Measurements from ENCODE around the gene CTNNBL1. TPM values are rescaled to one million over a fixed set of nuclear protein-coding genes. Genes with fewer than 3 reads are reported as not detected.

CTNNBL1 gene
- total and polyA plus RNA-seq, 2 experiments from 2014 or later: 36.3 to 68.7 TPM

DNA sequence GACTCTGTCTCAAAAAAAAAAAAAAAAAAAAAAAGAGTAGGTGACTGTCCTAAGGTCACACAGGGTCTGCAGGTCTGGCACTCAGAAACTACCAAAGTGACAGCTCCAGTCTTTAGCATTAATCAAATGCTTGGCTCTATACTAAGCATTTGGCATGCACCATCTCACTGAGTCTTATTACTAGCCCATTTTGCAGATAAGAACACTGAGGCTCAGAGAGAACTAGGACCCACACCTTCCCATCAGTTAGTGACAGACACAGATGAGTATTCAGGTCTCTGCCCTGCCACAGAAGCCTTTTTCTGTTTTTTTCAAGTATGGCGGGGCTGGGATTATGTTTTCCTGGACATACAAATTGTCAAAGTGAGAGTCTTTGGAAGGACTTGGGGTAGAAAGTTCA is 186.0 kb downstream of the CTNNBL1 start:
- H3K27me3 Mint-ChIP-seq (ENCODE audit: insufficient read depth, low read depth, poor library complexity): peaks cover 13% of the 10 kb centered on the region
- Histone ChIP-seq H3K36me3 (ENCODE audit: insufficient read depth) (no peaks in the 10 kb centered on the region), H3K9me2 (ENCODE audit: insufficient read depth) (no peaks in the 10 kb centered on the region), H3K27ac (ENCODE audit: low read depth) (no peak overlapping the region), H3K4me2 (no peak overlapping the region), H2AFZ (no peak overlapping the region), H3K4me3 (no peak overlapping the region), H3K27me3 (ENCODE audit: insufficient read depth) (no peaks in the 10 kb centered on the region), H3F3A (replicated peaks; ENCODE audit: low read depth) (no peaks in the 10 kb centered on the region), H4K20me1 (replicated peaks; ENCODE audit: insufficient read depth) (no peaks in the 10 kb centered on the region; the same call in 1 of the 2 replicates), H3K4me1 (ENCODE audit: insufficient read depth) (no peaks in the 10 kb centered on the region), H3K79me2 (replicated peaks; ENCODE audit: insufficient read depth) (no peaks in the 10 kb centered on the region)
- DNase-seq (ENCODE audit: low spot score) (no peak), ATAC-seq (no peak)
- TF ChIP-seq NANOG (IDR thresholded peaks at IDR 0.05; ENCODE audit: borderline replicate concordance) (no peak), ZNF331 (CRISPR knock-in tag; IDR thresholded peaks at IDR 0.05; ENCODE audit: low read depth) (no peak), EZH2phosphoT487 (IDR thresholded peaks at IDR 0.05; ENCODE audit: unreplicated experiment) (no peak), ZNF114 (CRISPR knock-in tag; IDR thresholded peaks at IDR 0.05) (no peak), POLR2AphosphoS5 (IDR thresholded peaks at IDR 0.05; ENCODE audit: low read depth) (no peak), CREB1 (CRISPR knock-in tag; IDR thresholded peaks at IDR 0.05; ENCODE audit: low read depth) (no peak), STAT1 (IDR thresholded peaks at IDR 0.05; ENCODE audit: unreplicated experiment) (no peak), EZH2 (IDR thresholded peaks at IDR 0.05; ENCODE audit: low read depth, unreplicated experiment) (no peak), JUNB (IDR thresholded peaks at IDR 0.05; ENCODE audit: unreplicated experiment) (no peak)
- TF ChIP-seq, protein P1, sequence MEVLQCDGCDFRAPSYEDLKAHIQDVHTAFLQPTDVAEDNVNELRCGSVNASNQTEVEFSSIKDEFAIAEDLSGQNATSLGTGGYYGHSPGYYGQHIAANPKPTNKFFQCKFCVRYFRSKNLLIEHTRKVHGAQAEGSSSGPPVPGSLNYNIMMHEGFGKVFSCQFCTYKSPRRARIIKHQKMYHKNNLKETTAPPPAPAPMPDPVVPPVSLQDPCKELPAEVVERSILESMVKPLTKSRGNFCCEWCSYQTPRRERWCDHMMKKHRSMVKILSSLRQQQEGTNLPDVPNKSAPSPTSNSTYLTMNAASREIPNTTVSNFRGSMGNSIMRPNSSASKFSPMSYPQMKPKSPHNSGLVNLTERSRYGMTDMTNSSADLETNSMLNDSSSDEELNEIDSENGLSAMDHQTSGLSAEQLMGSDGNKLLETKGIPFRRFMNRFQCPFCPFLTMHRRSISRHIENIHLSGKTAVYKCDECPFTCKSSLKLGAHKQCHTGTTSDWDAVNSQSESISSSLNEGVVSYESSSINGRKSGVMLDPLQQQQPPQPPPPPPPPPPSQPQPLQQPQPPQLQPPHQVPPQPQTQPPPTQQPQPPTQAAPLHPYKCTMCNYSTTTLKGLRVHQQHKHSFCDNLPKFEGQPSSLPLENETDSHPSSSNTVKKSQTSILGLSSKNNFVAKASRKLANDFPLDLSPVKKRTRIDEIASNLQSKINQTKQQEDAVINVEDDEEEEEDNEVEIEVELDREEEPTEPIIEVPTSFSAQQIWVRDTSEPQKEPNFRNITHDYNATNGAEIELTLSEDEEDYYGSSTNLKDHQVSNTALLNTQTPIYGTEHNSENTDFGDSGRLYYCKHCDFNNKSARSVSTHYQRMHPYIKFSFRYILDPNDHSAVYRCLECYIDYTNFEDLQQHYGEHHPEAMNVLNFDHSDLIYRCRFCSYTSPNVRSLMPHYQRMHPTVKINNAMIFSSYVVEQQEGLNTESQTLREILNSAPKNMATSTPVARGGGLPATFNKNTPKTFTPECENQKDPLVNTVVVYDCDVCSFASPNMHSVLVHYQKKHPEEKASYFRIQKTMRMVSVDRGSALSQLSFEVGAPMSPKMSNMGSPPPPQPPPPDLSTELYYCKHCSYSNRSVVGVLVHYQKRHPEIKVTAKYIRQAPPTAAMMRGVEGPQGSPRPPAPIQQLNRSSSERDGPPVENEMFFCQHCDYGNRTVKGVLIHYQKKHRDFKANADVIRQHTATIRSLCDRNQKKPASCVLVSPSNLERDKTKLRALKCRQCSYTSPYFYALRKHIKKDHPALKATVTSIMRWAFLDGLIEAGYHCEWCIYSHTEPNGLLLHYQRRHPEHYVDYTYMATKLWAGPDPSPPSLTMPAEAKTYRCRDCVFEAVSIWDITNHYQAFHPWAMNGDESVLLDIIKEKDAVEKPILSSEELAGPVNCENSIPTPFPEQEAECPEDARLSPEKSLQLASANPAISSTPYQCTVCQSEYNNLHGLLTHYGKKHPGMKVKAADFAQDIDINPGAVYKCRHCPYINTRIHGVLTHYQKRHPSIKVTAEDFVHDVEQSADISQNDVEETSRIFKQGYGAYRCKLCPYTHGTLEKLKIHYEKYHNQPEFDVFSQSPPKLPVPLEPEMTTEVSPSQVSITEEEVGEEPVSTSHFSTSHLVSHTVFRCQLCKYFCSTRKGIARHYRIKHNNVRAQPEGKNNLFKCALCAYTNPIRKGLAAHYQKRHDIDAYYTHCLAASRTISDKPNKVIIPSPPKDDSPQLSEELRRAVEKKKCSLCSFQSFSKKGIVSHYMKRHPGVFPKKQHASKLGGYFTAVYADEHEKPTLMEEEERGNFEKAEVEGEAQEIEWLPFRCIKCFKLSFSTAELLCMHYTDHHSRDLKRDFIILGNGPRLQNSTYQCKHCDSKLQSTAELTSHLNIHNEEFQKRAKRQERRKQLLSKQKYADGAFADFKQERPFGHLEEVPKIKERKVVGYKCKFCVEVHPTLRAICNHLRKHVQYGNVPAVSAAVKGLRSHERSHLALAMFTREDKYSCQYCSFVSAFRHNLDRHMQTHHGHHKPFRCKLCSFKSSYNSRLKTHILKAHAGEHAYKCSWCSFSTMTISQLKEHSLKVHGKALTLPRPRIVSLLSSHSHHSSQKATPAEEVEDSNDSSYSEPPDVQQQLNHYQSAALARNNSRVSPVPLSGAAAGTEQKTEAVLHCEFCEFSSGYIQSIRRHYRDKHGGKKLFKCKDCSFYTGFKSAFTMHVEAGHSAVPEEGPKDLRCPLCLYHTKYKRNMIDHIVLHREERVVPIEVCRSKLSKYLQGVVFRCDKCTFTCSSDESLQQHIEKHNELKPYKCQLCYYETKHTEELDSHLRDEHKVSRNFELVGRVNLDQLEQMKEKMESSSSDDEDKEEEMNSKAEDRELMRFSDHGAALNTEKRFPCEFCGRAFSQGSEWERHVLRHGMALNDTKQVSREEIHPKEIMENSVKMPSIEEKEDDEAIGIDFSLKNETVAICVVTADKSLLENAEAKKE (CRISPR knock-in tag; IDR thresholded peaks at IDR 0.05): no peak
- TF ChIP-seq, protein P2, sequence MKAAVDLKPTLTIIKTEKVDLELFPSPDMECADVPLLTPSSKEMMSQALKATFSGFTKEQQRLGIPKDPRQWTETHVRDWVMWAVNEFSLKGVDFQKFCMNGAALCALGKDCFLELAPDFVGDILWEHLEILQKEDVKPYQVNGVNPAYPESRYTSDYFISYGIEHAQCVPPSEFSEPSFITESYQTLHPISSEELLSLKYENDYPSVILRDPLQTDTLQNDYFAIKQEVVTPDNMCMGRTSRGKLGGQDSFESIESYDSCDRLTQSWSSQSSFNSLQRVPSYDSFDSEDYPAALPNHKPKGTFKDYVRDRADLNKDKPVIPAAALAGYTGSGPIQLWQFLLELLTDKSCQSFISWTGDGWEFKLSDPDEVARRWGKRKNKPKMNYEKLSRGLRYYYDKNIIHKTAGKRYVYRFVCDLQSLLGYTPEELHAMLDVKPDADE (IDR thresholded peaks at IDR 0.05): no peak
- TF ChIP-seq, protein P3, sequence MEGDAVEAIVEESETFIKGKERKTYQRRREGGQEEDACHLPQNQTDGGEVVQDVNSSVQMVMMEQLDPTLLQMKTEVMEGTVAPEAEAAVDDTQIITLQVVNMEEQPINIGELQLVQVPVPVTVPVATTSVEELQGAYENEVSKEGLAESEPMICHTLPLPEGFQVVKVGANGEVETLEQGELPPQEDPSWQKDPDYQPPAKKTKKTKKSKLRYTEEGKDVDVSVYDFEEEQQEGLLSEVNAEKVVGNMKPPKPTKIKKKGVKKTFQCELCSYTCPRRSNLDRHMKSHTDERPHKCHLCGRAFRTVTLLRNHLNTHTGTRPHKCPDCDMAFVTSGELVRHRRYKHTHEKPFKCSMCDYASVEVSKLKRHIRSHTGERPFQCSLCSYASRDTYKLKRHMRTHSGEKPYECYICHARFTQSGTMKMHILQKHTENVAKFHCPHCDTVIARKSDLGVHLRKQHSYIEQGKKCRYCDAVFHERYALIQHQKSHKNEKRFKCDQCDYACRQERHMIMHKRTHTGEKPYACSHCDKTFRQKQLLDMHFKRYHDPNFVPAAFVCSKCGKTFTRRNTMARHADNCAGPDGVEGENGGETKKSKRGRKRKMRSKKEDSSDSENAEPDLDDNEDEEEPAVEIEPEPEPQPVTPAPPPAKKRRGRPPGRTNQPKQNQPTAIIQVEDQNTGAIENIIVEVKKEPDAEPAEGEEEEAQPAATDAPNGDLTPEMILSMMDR (conservative IDR thresholded peaks at IDR 0.05; ENCODE audit: low read depth in 2 of 2): no peak
- TF ChIP-seq, protein P4, sequence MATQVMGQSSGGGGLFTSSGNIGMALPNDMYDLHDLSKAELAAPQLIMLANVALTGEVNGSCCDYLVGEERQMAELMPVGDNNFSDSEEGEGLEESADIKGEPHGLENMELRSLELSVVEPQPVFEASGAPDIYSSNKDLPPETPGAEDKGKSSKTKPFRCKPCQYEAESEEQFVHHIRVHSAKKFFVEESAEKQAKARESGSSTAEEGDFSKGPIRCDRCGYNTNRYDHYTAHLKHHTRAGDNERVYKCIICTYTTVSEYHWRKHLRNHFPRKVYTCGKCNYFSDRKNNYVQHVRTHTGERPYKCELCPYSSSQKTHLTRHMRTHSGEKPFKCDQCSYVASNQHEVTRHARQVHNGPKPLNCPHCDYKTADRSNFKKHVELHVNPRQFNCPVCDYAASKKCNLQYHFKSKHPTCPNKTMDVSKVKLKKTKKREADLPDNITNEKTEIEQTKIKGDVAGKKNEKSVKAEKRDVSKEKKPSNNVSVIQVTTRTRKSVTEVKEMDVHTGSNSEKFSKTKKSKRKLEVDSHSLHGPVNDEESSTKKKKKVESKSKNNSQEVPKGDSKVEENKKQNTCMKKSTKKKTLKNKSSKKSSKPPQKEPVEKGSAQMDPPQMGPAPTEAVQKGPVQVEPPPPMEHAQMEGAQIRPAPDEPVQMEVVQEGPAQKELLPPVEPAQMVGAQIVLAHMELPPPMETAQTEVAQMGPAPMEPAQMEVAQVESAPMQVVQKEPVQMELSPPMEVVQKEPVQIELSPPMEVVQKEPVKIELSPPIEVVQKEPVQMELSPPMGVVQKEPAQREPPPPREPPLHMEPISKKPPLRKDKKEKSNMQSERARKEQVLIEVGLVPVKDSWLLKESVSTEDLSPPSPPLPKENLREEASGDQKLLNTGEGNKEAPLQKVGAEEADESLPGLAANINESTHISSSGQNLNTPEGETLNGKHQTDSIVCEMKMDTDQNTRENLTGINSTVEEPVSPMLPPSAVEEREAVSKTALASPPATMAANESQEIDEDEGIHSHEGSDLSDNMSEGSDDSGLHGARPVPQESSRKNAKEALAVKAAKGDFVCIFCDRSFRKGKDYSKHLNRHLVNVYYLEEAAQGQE (IDR thresholded peaks at IDR 0.05; ENCODE audit: unreplicated experiment): no peak
- H3K4me3 Mint-ChIP-seq: no peak overlapping the region
- H3K9me3 Mint-ChIP-seq: no peaks in the 10 kb centered on the region
- H3K27ac Mint-ChIP-seq: no peak overlapping the region
- no peaks in the 10 kb centered on the region for H3K36me3 Mint-ChIP-seq (ENCODE audit: low read depth)
- H3K4me1 Mint-ChIP-seq: peaks cover 7% of the 10 kb centered on the region

Measured in GM23338 (cell line).